Muscle layer of duodenum (tissue), 2 donors: ENCODE measurements around the gene GTF2I.
"Not testable (repeated sequence)": the region's sequence is repeated elsewhere in the genome, so short reads cannot be mapped to it uniquely, and the experiment has no call there.

ENCODE experiments used
- H3K27ac ChIP-seq: one replicate; pipeline ENCODE4 v1.7.0; 2013; ENCODE audit warnings: mild to moderate bottlenecking, low read length
- H3K27me3 ChIP-seq: one replicate; pipeline ENCODE4 v1.7.0; 2013; ENCODE audit warnings: low read depth, mild to moderate bottlenecking, control low read depth, low read length
- H3K36me3 ChIP-seq, 2 donors: one replicate each; pipeline ENCODE4 v1.7.0; 2013; ENCODE audit warnings: low read length in 2 of 2, control low read depth in 1 of 2, mild to moderate bottlenecking in 1 of 2; ENCODE audit not compliant: insufficient read depth in 2 of 2, control insufficient read depth in 1 of 2
- H3K4me1 ChIP-seq, 2 donors: one replicate each; pipeline ENCODE4 v1.7.0; 2013; ENCODE audit warnings: low read length in 2 of 2, mild to moderate bottlenecking in 2 of 2, control low read depth in 1 of 2, moderate library complexity in 1 of 2; ENCODE audit not compliant: insufficient read depth in 2 of 2, control insufficient read depth in 1 of 2
- H3K4me3 ChIP-seq, 2 donors: one replicate each; pipeline ENCODE4 v1.7.0; 2013; ENCODE audit warnings: low read length in 2 of 2, low read depth in 1 of 2, mild to moderate bottlenecking in 1 of 2
- H3K9me3 ChIP-seq, 2 donors: one replicate each; pipeline ENCODE4 v1.7.0; 2013; ENCODE audit warnings: low read length in 2 of 2, control low read depth in 1 of 2, mild to moderate bottlenecking in 1 of 2; ENCODE audit not compliant: control insufficient read depth in 1 of 2
- donor health status: healthy.

Gene GTF2I

GRCh38 chr7:74766509-74766908 lies 109.0 kb downstream of the GTF2I start:
- H3K27me3 ChIP-seq, H3K27ac ChIP-seq, H3K36me3 ChIP-seq, H3K4me1 ChIP-seq, H3K9me3 ChIP-seq, H3K4me3 ChIP-seq: not testable (repeated sequence)

- H3K4me1 ChIP-seq, H3K27ac ChIP-seq, H3K9me3 ChIP-seq, H3K27me3 ChIP-seq, H3K36me3 ChIP-seq, H3K4me3 ChIP-seq: not testable (repeated sequence)
Observed at GRCh38 chr7:74766991-74767390, 109.5 kb downstream of the GTF2I start.

- H3K27ac ChIP-seq, H3K4me3 ChIP-seq, H3K9me3 ChIP-seq, H3K4me1 ChIP-seq, H3K36me3 ChIP-seq, H3K27me3 ChIP-seq: not testable (repeated sequence)
Observed at GRCh38 chr7:74770062-74770461, 112.5 kb downstream of the GTF2I start.

GRCh38 chr7:74772093-74772492 lies 114.6 kb downstream of the GTF2I start:
- not testable (repeated sequence) for H3K9me3 ChIP-seq, H3K36me3 ChIP-seq, H3K27me3 ChIP-seq, H3K4me1 ChIP-seq, H3K27ac ChIP-seq, H3K4me3 ChIP-seq

GRCh38 chr7:74773760-74774750 lies 116.5 kb downstream of the GTF2I start, which contains the start of gene NCF1:
Gene NCF1, plus strand, starts transcription at chr7:74774011. Its CDS starts 21 bp downstream, at chr7:74774032.
- H3K4me1 ChIP-seq, H3K27ac ChIP-seq, H3K27me3 ChIP-seq, H3K9me3 ChIP-seq, H3K36me3 ChIP-seq, H3K4me3 ChIP-seq: not testable (repeated sequence)

- H3K27me3 ChIP-seq, H3K4me3 ChIP-seq, H3K9me3 ChIP-seq: not testable (repeated sequence)
Observed at GRCh38 chr7:74775111-74775510, 117.6 kb downstream of the GTF2I start.

GRCh38 chr7:74779053-74779452 lies 121.5 kb downstream of the GTF2I start:
- H3K9me3 ChIP-seq, H3K27me3 ChIP-seq, H3K36me3 ChIP-seq, H3K4me3 ChIP-seq, H3K27ac ChIP-seq, H3K4me1 ChIP-seq: not testable (repeated sequence)

More at GRCh38 chr7:74775111-74775510, 117.6 kb downstream of the GTF2I start:
- not testable (repeated sequence) for H3K4me1 ChIP-seq, H3K27ac ChIP-seq, H3K36me3 ChIP-seq

- not testable (repeated sequence) for H3K9me3 ChIP-seq, H3K27ac ChIP-seq, H3K27me3 ChIP-seq, H3K4me3 ChIP-seq, H3K36me3 ChIP-seq, H3K4me1 ChIP-seq
Observed at GRCh38 chr7:74781746-74782145, 124.2 kb downstream of the GTF2I start.

GRCh38 chr7:74783595-74783994 lies 126.1 kb downstream of the GTF2I start:
- H3K27me3 ChIP-seq, H3K36me3 ChIP-seq, H3K4me1 ChIP-seq, H3K27ac ChIP-seq, H3K4me3 ChIP-seq, H3K9me3 ChIP-seq: not testable (repeated sequence)

- not testable (repeated sequence) for H3K27me3 ChIP-seq, H3K36me3 ChIP-seq, H3K9me3 ChIP-seq, H3K27ac ChIP-seq, H3K4me3 ChIP-seq, H3K4me1 ChIP-seq
Observed at GRCh38 chr7:74788369-74789150, 131.0 kb downstream of the GTF2I start.

- not testable (repeated sequence) for H3K27me3 ChIP-seq, H3K4me1 ChIP-seq, H3K27ac ChIP-seq, H3K36me3 ChIP-seq, H3K4me3 ChIP-seq, H3K9me3 ChIP-seq
Observed at GRCh38 chr7:74789200-74789736, 131.8 kb downstream of the GTF2I start.
